AG08395 (cell line): Measurements from ENCODE around the gene SRPK2.
"Not testable (repeated sequence)": the region's sequence is repeated elsewhere in the genome, so short reads cannot be mapped to it uniquely, and the experiment has no call there.

Experiments
- DNase-seq: peaks from one replicate; pipeline ENCODE4 v3.0.0; 2012; ENCODE audit warnings: mixed read lengths, low spot score

SRPK2 gene

DNA sequence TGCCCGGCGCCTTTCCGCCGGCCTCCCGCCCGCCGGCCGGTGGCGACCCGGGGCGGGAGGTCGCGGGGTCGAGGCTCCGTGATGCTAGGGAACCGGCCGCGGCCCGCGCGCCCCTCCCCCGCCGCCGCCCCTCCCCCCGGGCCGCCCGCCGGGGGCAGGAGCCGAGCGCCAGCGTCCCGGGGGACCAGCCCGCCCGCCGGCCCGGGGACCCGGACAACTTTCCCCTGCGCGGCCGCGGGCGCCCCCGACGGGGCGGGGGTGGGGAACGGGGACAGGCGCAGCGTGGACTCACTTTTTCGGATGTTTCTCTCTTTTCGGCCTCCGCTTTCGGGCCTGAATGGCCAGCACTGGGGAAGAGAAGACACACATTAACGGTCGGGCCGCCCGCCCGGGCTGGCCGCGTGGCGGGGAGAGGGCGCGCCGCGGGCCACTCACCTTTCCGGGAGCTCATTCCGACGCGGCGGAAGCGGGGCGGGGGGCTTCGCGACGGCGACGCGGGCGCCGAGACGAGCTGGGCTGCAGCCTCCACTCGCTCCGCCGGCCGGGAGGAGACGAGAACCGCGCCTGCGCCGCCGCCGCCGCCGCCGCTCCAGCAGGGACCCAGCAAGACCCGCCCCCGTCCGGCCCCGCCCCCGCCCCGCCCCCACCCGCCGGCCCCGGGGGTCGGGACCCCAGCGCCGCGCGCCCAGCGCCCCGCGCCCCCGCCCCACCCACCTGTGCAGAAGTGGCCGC is at the start of gene SRPK2:
Gene SRPK2 (minus strand): TSS at position 566 of the 732 bp plus-strand sequence.
- peak; percentile 91 for DNase-seq

DNA sequence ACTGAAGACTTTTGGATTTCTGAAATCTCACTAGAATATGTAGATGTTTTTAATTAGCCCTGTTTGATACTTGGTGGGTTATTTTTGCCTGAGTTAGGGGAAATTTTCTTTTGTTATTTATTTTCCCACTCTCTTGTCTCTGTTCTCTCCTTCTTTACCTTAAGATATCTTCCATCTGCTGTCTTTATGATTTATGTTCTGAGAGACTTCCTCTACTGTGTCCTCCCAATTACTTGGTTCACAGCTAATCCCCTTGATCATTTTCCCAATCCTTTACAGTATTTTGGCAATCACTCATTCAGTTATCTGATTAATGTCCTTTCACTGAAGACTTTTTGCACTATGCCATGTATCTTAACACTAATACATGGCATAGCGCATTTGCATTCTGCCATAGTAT is 49.5 kb upstream of the SRPK2 start:
- no peak for DNase-seq

DNA sequence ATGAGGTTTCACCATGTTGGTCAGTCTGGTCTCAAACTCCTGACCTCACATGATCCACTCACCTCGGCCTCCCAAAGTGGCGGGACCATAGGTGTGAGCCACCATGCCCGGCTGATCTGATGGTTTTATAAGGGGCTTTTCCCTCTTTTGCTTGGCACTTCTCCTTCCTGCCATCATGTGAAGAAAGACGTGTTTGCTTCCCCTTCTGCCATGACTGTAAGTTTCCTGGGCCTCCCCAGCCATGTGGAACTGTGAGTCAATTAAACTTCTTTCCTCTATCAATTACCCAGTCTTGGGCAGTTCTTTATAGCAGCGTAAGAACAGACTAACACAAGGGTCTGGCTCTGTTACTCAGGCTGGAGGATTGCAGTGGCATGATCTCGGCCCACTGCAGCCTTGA is 48.6 kb upstream of the SRPK2 start:
- not testable (repeated sequence) for DNase-seq

DNA sequence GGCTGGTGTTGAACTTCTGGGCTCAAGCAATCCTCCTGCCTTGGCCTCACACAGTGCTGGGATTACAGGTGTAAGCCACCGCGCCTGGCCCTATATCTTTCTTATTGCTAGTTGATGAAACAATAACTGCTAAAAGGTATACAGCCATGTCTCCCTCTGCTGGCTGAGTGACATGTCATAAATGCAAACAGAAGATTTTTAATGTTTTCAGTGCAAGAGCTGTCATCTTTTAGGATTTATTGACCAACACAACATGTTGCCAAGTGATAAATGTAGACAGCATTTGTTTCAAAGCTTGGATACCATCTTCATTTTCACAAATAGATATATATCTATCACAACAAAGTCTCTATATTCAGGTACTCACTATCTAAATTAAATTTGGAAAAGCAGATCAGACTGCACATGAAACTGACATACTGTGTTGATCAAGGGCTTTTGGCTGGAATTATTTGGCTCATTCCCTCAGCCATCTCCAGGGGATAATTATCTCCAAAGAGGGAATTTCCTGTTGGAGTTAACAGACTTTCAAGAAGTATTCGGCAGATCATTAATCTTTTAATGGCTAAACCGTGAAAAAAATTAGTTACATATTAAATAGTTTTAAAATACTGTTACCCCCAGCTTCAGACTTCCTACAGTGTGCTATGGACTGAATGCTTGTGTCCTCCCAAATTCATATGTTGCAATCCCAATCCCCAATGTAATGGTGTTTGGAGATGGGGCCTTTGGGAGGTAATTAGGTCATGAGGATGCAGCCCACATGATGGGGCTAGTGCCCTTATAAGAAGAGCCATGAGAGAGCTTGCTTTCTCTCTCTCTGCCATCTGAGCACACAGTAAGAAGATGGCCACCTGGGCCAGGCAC is 41.3 kb upstream of the SRPK2 start:
- DNase-seq, result peak; percentile 37

DNA sequence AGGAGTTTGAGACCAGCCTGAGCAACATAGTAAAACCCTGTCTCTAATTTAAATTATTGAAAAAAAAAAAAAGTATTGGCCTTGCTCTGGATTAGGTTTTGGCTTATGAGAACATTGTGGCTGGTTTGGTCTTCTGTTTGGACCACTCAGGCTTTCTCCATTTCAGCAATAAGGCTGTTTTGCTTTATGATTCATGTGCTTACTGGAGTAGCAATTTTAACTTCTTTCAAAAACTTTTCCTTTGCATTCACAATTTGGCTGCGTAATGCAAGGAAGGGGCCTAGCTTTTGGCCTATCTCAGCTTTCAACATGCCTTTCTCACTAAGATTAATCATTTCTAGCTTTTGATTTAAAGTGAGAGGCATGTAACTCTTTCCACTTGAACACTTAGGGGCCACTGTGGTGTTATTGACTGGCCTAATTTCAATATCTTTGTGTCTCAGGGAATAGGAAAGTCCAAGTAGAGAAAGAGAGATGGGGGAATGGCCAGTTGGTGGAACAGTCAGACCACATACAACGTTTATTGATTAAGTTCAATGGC is 38.0 kb upstream of the SRPK2 start:
- DNase-seq, result no peak

DNA sequence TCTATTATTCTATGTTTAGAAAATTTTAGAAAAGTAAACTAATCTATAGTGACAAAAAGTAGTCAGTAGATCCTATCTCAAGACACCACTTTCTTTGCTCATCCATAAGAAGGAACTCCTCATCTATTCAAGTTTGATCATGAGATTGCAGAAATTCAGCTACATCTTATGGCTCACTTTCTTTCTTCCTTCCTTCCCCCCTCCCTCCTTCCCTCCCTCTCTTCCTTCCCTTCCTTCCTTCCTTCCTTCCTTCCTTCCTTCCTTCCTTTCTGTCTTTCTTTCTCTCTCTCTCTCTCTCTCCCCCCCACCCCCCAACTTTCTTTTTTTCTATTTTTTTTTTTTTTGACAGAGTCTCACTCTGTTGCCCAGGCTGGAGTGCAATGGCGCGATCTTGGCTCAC is 35.3 kb upstream of the SRPK2 start:
- no peak for DNase-seq

DNA sequence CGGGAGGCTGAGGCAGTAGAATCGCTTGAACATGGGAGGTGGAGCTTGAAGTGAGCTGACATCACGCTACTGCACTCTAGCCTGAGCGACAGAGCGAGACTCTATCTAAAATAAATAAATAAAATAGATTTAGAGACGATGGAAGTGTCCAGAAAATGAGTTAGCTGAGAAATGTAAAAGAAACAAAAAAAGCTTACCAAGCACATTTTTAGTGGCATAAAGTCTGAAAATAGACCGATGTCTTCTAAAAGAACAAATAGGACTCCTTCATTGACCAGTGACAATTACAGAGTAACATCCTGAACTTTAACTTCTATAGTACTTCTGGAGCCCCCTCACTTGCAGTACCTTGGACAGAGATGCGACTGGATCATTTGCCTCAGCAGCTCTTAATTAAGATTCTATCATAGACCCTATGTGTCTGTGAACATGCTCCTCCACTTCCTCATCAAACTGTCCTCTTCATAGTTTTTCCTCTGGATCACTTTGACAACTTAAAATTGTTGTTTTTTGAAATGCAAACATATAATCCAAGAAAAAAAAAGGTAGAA is 25.2 kb upstream of the SRPK2 start:
- no peak for DNase-seq

DNA sequence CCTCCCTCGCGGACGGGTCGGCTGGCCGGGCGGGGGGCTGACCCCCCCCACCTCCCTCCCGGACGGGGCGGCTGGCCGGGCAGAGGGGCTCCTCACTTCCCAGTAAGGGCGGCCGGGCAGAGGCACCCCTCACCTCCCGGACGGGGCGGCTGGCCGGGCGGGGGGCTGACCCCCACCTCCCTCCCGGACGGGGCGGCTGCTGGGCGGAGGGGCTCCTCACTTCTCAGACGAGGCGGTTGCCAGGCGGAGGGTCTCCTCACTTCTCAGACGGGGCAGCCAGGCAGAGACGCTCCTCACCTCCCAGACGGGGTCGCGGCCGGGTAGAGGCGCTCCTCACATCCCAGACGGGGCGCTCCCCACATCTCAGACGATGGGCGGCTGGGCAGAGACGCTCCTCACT is 22.1 kb upstream of the SRPK2 start:
- not testable (repeated sequence) for DNase-seq

DNA sequence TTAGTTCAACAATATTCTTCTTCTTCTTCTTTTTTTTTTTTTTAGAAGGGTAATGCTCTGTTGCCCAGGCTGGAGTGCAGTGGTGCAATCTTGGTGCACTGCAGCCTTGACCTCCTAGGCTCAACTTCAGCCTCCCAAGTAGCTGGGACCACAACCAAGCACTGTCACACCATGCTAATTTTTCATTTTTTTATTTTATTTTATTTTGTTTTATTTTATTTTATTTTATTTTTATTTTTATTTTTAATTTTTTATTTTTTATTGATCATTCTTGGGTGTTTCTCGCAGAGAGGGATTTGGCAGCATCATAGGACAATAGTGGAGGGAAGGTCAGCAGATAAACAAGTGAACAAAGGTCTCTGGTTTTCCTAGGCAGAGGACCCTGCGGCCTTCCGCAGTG is 21.1 kb upstream of the SRPK2 start:
- DNase-seq, result not testable (repeated sequence)

DNA sequence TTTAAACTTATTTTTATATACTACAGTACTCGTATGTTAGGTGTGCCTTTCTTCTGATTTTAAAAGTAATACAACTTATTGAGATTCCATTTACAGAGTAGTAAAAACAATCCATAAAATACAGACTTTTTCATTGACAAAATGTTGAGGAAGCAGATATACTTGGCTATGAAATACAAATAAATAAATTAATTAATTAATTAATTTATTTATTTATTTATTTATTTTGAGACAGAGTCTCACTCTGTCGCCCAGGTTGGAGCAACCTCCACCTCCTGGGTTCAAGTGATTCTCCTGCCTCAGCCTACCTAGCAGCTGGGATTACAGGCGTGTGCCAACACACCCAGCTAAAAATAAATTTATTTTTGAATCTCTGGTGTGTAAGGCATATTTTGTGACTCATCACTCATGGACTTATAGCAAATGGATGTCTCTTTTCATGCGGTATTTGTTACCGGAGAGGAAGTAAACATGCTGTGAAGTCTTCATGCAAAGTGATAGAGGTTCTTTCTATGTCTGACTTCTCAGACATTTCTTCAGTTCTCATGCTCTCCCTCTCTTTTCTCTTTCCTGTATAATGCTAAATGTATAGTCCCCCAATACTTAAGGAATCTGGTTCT is 20.2 kb upstream of the SRPK2 start:
- no peak for DNase-seq

DNA sequence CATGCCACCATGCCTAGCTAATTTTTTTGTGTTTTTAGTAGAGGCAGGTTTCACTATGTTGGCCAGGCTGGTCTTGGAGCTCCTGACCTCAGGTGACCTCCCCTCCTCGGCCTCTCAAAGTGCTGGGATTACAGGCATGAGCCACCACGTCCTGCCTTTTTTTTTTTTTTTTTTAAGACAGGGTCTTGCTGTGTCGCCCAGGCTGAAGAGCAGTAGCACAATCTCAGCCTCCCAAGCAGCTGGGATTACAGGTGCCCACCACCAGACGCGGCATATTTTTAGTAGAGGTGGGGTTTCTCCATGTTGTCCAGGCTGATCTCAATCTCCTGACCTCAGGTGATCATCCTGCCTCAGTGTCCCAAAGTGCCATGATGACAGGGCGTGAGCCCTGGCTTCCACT is 14.4 kb upstream of the SRPK2 start:
- no peak for DNase-seq

DNA sequence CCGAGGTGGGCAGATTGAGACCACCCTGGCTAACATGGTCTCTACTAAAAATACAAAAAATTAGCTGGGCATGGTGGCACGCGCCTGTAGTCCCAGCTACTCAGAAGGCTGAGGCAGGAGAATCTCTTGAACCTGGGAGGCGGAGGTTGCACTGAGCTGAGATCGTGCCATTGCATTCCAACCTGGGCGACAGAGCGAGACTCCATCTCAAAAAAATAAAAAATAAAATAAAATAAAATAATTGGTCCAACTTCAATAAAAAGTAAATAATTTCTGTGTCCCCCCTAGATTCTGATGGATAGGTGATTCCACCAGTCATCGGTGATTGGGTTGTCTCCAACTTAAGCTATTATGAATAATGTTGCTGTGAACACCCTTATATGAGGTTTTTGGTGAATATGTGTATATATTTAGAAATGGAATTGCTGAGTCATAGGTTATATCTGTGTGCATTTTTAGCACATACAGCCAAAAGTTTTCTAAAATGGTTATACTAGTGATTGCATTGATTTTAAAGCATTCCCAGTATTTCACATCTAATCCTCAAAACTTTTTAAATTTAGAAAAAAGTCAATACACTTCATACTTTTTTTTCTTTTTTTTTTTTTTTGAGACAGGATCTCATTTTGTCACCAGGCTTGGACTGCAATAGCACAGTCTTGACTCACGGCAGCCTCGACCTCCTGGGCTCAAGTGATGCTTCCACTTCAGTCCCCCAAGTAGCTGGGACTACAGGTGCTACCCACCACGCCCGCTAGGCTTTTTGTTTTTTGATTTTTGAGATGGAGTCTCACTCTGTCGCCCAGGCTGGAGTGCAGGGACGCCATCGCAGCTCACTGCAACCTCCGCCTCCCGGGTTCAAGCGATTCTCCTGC is 13.7 kb upstream of the SRPK2 start:
- DNase-seq, result peak; percentile 8

DNA sequence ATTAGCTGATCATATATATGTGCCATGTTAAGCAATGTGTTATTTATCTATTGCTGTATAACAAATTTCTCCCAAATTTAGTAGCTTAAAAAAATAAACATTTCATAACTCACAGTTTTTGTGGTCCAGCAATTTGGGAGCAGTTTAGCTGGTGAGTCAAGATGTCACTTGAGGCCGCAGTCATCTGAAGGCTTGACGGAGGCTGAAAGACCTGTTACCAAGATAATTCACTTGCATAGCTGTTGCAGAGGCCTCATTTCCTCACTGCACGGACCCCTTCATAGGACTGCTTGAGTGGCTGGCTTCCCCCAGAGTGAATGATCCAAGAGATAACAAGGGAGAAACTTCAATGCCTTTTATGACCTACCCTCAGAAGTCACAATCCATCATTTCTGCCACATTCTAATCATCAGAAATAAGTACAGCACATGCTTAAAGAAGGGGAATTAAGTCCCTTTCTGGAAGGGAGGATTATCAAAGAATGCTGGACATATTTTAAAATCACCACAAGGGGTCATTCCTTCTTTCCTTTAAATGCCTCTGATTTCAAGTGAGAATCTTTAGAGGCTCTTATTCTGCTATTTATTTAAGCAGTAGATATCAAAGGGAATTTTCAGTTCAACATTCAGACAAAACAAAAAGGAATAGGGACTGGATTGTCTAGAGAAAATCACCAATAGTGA is 10.5 kb upstream of the SRPK2 start:
- peak; percentile 38 for DNase-seq

DNA sequence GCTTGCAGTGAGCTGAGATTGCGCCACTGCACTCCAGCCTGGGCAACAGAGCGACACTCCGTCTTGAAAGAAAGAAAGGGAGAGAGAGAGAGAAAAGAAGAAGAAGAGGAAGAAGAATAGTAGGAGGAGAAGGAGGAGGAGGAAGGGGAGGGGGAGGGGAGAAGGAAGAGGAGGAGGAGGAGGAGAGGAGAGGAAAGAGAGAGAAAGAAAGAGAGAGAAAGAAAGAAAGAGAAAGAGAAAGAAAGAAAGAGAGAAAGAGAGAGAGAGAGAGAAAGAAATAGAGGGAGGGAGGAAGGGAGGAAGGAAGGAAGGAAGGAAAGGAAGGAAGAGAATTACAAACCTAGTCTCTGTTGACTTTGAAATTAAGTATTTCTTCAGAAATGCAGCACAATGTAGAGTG is 7.8 kb upstream of the SRPK2 start:
- no peak for DNase-seq

DNA sequence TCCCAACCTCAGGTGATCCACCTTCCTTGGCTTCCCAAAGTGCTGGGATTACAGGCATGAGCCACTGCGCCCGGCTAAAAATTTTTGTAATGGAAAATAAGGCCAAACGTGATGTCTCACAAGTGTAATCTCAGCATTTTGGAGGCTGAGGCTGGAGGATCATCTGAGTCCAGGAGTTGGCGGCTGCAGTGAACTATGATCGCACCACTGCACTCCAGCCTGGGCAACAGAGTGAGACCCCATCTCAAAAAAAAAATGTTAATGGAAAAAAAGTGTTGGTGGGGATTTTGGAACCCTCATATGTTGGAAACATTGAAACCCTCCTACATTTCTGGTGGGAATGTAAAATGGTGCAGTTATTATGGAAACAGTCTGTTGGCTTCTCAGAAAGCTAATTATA is 2.7 kb upstream of the SRPK2 start:
- no peak for DNase-seq

DNA sequence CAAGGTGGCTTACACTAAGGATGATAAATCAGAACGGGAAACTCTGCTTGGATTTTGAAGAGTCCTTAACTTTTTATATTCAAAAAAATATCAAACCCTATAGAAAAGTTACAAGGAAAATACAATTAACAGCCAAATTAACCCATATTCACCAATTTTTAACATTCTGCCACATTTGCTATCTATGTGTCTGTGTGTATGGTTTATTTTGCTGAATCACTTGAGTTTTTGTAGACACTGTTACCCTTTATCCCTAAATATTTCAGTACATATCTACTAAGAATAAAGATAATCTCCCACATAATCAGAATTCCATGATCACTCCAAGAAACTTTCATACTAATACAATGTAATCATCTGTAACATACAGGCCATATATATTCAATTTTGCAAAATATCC is 1.2 kb upstream of the SRPK2 start:
- DNase-seq, result no peak

DNA sequence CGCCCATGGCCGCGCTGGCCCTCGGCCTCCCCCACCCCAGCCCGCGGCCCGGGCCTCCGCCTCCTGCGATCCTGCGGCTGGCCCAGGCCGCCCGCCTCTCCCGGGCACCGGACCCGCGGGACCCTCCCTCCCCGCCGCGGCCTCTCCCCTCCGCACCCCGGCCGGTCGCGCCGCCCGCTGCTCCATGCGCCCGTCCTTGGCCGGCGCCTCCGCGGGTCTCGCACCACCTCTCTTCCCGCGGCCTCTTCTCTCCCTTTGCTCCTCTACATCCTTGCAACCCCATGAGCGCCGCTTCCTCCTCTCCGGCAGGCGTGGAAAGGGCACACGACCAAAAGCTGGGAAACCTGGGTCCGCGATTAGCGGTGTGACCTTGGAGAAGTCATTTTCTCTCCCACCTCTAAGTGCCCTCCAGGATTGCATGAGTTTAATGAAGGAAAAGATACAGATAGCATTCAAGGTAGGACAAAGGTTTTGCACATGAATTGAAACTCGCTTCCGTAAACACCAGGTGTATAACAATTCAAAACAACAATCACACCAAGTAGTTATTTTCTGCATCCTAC is 448 bp upstream of the SRPK2 start:
- peak; percentile 72 for DNase-seq

DNA sequence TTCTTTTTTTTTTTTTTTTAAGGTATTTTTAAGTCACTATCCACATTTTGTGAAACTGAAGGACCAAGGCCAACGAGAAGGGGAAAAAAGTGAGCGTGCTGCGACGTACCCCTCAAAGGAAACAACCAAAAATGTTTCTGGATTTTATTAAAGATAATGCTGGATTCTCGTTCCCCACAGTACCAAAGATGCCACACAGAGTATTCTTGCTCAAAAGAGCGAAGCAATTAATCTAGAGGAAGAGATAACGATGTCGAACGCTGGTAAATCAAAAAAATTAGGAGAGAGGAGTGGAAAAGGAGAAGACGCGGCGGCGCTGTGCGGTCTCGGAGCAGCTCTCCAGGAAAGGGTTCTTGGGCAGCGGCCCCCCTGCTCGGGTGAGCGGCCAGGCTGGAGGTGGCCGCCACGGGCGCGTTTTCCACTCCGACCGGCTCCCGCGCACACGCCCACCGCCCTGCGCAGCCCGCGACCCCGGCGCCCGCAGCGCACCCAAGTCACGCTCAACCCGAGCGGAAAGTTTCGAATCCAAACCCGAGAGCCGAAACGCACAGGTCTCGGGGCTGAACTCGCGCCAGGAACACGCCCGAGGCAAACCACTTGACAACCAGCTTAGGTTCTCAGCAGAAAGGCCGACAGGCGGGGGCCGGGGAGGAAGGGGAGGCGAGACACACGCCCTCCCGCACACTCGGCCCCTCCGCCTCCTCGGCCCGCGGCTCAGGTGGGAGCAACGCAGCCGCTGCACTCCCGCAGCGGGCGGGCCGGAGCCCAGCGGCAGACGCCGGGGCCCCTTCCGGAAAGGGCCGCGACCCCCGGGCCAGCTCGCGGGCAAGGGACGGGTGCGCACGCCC is 989 bp downstream of the SRPK2 start:
- DNase-seq, result peak; percentile 60

DNA sequence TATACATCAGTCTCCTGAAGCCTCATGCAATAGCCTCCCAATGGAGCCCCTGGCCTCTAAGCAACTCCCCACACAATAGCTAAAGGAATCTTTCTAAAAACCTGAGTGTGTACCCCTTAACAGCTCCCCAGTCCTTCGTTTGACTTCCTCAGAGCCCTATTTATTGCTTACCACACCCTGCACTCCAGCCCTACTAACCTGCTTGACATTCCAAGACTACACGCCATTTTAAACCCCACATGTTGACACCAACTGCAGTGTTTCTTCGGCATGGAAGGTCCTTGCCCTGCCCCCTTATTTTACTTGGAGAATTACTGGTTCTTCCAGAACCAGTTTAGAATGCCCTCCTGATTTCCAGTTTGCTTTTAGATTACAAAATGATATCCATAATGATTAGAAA is 10.8 kb downstream of the SRPK2 start:
- no peak for DNase-seq
